ENCODE measurements around the gene PDCL2.
"Not testable (repeated sequence)": the region's sequence is repeated elsewhere in the genome, so short reads cannot be mapped to it uniquely, and the experiment has no call there.

Gene PDCL2, protein sequence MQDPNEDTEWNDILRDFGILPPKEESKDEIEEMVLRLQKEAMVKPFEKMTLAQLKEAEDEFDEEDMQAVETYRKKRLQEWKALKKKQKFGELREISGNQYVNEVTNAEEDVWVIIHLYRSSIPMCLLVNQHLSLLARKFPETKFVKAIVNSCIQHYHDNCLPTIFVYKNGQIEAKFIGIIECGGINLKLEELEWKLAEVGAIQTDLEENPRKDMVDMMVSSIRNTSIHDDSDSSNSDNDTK

DNA sequence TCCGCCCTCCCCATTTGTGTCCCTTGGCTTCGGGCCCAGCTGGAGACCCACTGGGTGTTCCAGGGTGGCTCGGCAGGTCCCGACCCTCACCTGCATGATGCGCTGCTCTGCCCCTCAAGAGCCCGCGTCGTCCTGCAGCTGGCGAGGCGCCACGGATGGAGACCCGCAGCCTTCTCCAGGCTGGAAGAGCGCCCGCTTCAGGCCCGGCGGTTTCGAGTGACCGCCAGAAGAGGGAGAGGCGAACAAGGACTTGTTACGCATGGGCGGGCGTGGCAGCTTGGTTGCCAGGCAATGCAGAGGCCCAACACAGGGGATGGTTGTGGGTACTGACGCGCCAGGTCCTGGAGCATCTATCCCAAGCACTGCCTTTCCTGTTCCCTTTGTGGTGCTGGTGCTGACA lies at the start of gene PDCL2:
Gene PDCL2 (minus strand): TSS at position 232 of the 400 bp plus-strand sequence. CDS start 136 bp downstream, at position 96.
- DNase-seq (ENCODE audit: low read depth): no peak

DNA sequence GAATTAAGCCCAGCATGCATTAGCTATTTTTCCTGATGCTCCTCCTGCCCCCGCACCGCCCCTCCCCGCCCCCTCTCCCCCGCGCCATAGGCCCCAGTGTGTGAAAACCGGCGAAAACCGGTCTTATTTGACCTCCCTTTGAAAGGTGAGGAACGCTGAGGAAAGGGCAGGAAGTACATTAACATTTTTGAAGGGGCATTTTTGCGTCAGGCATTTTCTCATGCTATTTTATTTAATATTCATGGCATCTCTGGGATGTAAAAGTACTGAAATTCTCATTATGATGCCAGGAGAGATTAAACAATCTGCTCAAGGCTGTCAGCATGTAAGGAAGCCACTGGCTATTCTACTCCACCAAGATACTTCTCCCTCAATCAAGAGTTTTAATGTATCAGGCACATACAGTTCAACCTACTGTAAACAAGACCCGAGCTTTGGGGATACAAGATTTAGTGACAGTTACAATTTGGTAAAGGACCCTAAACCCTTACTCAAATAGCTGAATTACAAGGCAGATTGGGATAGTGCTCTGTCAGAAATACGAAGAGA lies 45.3 kb upstream of the PDCL2 start:
- no peak for DNase-seq (ENCODE audit: low read depth)

DNA sequence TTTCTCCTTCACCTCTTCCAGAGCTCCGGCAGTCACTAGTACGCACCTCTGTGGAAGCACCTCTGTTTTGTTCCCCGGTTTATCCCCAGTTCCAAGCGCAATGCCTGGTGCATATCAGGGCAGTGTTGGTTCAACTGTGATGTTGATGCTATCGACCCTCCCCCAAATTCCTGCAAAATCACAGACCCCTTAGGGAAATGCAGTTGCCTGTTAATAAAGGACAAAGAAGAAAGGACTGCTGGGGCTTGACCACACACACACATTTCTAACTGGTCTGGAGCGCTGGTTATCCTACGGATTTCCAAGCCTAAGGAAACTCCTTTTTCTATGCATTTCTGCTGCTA lies 44.6 kb upstream of the PDCL2 start:
- DNase-seq (ENCODE audit: low read depth): no peak

DNA sequence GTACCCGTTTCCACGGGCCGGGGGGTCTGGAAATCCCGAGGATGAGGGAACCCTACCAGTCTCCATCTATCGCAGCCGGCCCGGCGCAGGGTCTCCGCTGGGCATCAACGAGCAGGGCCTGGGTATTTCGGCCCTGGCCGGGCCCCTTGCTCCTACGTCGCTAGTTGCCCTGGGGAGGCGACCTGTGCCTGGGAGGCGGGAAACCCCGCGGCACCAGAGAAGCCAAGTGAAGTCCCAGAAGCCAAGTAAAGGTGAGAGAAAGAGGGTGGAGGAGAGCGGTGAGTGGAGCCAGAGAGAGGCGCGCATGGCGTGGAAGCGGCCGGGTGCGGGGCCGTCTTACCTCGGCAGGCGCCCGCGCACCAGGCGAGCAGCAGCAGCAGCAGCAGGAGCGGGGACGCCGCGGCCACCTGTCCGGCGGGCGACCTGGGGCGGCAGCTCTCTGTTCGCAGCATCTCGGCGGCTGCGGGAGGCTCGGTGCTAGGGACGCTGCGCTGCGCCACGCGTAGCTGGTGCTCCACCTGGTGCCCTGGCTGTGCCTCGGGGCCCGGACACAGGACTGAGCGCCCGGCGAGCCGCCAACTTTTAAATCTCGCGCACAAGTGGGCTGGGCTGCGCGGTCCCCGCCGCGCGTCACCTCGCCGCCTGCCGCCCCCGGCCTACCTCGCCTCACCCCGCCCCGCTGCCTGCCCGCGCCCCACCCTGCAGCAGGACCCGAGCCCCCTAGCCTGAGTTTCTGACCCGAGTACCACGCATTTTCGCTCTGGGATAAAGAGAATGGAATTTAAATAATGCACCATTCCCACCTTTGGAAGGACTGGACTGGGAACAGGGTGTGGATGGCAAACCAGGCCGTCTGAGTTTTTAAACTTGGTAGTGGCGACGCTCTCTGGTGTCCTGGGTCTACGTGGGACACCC lies 44.0 kb upstream of the PDCL2 start, which contains the start of gene NMU:
Gene NMU (minus strand): TSS at position 558 of the 915 bp plus-strand sequence. CDS start 106 bp downstream, at position 452.
- no peak for DNase-seq (ENCODE audit: low read depth)

DNA sequence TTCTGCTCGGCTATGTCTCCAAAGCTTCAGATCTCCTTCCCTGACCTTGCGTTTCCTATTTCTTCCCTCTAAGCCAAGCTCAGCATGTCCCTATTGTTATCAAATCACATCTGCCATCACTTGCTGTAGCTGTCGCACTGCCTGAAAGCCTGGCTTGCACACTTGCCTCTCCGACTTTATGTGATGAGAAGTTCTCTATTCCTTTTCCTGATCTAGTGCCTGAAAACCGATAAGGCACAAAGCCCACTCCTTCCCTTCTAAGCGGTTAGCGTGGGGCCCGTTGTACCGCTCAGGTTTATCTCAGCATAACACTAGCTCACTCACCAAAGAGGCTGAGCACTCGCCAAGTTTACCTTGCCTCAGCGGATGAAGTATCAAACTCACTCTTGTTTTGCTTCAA lies 43.2 kb upstream of the PDCL2 start:
- DNase-seq (ENCODE audit: low read depth): no peak

DNA sequence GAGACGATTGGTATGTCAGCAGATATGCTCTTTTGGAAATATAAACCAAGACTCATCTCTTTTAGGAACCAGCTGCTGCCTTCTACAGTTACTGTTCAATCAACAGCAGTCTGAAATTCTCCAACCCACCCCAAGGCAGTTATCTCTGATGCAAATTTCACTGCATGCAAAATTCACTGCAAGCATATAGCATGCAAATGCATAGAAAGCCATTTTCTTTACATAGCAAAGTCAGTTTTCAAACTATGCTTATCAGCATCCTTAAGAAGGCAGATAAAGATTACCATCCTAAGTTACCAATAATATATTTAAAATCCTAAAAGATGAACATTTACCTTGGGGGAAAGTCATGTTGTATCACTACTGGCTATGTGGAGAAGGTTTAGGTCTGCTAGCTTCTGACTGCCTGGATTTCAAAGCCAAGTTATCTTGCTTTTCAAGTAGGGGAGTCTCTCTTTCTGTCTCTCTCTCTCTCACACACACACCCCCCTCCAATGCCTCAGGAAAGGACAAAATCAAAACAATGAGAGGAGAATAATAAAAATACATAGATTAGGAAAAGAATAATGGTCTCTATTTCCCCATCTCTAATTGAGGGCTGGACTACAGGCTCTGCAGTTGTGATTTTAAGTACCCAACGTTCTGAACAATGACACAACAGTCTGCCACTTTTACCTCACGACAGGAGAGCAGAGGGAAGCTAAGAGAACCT lies 42.5 kb upstream of the PDCL2 start:
- DNase-seq (ENCODE audit: low read depth): no peak

DNA sequence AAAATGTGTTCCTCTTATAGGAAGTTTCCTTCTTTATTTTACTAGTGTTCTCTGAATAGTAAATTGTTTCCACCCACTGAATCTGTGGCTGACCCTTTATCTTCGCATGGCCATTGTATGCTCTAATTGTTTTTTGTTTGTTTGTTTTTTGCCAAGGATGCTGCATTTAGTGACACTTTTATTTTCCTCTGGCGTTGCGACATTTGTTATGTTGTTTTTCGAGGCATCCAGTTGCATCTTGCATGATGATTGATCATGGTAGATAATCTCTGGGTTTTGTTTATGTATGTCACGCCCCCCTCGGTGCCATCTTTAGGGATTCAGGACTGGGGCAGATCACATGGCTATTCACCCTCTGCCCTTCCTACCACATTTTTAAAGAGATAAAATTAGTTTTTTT lies 41.9 kb upstream of the PDCL2 start:
- no peak for DNase-seq (ENCODE audit: low read depth)

DNA sequence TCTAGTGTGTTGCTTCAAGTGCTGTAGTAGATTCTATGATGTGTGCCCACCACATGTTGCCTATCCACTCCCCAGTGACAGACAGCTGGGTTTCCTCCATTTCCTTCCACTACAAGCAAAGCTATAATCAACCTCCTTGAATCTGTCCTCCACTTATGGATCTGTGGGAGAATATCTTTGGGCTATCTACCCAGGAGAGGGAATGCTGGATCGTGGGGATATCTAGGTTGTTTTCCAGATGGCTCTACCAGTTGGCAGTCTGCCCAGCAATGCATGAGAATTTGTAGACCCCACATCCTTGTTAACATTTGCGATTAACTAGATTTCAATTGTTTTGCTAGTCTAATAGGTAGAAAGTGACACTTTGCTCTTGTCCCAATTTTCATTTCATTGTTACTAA lies 33.8 kb upstream of the PDCL2 start:
- DNase-seq (ENCODE audit: low read depth): no peak

DNA sequence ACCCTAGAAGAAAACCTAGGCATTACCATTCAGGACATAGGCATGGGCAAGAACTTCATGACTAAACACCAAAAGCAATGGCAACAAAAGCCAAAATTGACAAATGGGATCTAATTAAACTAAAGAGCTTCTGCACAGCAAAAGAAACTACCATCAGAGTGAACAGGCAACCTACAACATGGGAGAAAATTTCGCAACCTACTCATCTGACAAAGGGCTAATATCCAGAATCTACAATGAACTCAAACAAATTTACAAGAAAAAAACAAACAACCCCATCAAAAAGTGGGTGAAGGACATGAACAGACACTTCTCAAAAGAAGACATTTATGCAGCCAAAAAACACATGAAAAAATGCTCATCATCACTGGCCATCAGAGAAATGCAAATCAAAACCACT lies 32.0 kb upstream of the PDCL2 start:
- not testable (repeated sequence) for DNase-seq (ENCODE audit: low read depth)

DNA sequence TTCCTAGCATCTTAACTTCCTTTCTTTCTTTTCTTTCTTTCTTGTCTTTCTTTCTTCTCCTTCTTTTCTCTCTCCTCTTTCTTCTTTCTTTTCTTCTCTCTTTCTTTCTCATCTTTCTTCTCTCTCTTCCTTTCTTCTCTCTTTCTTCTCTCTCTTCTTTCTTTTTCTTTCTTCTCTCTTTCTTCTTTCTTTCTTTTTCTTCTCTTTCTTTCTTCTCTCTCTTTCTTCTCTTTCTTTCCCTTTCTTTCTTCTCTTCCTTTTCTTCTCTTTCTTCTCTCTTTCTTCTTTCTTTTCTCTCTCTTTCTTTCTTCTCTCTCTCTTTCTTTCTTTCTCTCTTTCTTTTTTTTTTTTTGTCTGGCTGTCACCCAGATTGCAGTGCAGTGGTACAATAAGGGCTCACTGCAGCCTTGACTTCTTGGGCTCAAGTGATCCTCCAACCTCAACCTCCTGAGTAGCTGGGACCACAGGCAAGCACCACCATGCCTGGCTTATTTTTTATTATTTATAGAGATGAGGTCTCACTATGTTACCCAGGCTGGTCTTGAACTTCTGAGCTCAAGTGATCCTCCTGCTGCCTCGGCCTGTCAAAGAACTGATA lies 26.6 kb upstream of the PDCL2 start:
- no peak for DNase-seq (ENCODE audit: low read depth)

DNA sequence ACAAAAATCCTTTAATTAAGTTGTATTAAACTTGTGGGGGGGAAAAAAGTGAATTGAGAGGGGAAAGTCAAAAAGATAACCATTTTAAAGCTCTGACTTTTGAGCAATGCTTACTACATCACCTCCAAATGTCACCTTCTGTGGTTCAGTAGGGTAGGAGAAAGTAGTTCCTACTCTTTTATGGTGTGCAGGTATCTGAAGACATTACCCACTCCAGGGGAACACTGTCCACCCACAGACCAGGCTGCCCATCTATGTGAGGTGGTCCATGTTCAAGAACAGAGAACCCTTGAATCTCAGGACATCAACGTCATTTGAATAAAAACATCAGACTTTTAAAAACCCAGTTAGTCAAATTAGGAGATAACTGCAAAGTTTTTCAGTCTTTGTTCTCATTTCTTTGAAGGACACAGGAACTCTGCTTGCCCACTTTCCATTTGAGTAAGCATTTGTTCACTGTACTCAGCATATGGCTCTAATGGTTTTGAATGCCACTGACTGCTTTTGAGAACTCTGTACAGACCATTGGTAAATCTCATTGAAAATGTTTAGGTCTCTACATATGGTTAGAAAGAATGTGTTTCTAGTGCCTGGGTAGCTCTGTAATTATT lies 25.6 kb upstream of the PDCL2 start:
- DNase-seq (ENCODE audit: low read depth): no peak

DNA sequence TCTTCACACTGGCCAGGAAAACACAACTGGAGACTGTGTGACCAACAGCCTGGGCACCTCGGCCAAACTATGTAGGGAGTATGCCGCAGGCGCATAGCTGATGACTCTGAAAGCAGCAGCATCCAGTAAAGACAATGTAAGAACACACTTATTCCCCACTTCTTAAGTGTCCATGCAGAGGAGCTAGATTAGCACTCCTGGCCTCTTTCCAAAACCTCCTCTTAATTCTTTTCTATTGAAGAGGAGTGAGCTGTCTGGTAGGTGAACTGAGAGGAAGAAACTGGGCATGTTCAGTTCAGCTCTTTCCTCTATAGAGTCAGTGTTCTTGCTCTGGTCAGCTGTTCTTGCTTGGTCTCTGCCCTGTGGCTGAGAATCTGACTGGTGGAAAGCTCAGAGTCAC lies 23.0 kb upstream of the PDCL2 start:
- no peak for DNase-seq (ENCODE audit: low read depth)

DNA sequence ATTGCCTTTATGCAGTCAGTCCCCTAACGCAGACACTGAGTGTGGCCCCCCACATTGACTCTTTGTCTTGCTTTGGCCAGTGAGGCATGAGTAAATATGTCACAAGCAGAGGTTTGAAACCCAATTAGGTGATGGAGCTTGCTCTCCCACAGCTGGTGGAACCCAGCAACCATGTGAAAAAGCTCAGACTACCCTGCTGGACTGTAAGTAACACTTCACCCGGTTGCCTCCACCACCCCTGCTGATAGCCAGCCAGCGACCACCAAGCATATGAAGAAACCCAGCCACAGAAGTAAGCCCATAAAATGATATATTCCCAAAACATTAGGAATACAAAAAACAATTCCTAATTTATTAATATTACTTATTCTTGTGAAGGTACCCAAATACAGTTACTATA lies 21.6 kb upstream of the PDCL2 start:
- DNase-seq (ENCODE audit: low read depth): no peak

DNA sequence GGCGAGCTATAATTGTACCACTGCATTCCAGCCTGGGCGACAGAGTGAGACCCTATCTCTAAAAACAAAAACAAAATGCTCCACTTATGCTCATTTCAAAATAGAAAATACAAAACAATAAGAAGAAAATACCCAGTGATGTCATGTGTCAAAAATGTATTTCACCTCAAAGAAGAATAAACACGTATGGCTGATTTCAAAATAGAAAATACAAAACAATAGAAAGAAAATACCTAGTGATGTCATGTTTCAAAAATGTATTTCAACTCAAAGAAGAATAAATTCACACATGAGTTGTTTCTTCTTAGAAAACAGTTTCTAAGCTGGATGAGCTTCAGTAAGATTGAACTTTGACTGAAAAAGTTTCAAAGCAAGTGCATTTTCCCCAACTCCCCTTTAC lies 20.3 kb upstream of the PDCL2 start:
- DNase-seq (ENCODE audit: low read depth): no peak

DNA sequence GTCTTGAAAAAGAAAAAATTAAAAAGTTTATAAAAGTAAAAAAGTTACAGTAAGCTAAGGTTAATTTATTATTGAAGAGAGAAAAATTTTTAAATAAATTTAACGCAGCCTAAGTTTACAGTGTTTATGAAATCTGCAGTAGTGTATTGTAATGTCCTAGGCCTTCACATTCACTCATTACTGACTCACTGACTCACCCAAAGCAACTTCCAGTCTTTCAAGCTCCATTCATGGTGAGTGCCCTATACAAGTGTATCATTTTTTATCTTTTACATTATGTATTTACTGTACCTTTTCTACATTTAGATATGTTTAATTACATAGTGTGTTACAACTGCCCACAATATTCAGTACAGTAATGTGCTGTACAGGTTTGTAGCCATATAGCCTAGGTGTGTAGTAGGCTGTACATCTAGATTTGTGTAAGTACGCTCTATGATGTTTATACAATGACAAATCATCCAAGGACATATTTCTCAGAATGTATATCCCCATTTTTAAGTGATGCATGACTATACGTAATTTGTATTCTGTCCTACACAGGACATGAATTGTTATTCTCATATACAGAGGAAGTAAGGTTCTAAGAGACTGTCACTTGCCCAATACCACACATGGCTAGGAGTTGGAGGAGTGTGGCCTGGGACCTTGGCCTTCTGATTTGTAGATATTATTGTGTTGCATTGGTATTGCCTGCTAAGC lies 19.5 kb upstream of the PDCL2 start:
- DNase-seq (ENCODE audit: low read depth): no peak

DNA sequence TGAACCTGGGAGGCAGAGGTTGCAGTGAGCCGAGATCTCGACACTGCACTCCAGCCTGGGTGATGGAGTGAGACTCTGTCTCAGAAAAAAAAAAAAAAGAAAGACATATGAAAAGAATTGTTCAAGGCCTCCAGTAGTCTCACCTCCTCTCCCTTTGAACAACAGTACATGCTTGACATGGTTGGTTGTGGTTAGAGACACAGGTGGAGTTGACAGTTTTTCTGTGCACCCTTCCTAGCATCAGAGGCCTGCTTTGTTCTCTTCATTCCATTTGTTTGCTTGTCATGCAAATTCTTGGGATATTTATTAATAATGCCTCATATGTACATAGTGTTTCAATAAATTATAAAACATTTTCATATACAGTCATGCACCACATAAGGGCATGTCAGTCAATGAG lies 18.3 kb upstream of the PDCL2 start:
- no peak for DNase-seq (ENCODE audit: low read depth)

DNA sequence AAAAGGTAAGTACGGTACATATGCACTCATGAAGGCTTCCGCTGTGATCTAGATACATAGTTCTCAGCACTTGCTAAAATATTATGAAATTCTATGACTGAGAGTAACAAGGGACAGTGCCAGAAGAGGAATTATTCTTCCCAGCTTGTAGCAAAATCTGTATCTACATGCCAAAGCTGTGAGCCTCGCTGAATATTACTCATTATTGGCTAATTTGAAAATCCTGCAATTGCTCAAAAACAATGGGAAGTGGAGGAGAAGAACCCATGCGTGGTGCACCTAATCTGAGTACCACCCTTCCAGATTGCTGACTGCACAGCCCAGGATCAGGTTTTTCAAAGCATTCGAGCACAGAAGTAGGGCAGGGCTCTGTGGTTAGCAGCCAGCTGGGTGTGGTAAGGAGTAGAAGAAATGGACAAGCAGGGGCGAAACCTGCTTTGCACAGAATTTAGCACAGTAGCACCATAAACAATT lies 17.4 kb upstream of the PDCL2 start:
- no peak for DNase-seq (ENCODE audit: low read depth)

DNA sequence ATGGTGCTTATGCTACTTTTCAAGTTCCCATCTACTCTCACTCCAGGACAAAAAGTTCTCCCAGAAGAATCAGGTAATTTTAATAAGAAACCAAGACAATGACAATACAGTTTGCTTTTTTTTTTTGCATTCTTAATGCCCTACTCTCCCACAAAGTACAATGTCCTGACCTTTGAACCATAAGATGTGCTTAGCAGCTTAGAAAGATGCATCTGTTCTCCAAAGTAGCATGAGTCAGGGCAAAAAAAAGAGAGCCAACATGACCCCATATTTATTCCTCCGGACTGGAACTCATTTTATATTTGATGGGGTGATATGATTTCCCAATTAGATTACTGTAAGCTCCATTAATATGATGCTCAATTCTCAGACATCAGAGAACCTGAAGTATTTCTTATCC lies 16.5 kb upstream of the PDCL2 start:
- DNase-seq (ENCODE audit: low read depth): no peak

DNA sequence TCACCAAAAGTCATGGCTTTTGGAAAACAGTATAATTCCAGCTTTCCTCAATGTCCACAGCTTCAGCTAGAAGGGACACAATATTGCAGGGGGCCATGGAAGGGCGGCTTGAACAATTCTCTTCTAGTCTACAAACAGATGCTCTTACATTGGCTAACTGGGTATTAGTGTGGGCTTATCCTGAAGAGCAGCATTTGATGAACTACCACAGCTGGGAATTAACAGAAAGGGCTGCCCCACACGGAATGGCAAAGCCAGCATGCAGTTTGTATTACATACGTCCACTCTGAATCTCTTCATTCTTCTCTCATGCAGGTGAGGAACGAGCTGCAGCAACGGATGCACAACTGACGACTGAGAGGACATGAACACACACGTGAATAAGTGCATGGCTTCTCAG lies 13.0 kb upstream of the PDCL2 start:
- no peak for DNase-seq (ENCODE audit: low read depth)

DNA sequence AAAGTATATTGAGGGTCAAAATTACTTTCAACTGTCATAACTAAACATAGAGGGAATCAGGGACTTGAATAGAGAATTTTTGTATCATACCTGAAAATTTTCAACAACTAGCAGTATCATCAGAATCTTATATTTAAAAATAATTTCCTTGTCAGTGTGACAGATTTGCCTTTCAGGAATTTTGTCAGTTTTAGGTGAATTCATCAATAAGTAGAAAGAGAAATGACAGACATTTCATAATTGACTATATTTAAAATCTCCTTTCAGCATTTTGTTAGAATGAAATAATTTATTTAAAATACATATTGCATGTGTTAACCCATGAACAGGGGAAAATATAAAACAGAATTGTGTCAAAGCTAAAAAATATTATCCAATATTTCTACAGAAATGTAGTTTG lies 8.6 kb upstream of the PDCL2 start:
- no peak for DNase-seq (ENCODE audit: low read depth)

DNA sequence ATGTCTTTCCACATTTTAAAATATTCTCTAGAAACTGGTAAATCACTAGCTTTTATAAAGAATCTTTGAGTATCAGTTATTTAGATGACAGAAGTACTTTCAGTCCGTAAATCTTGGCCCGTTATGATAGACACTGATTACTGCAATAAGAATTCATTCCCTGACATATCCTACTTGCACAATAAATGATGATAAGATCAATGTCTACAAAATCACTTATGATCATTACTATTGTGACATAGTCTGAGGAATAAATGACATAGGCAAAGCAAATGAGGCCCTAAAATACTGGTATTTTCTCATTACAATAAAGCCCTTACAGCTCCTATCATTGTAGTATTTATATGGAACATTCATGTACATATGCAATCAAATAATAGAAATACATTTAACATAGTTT lies 6.6 kb upstream of the PDCL2 start:
- DNase-seq (ENCODE audit: low read depth): no peak
